ENCODE results near the gene TES.

GRCh38 chr7:116271963-116272886 is 61.9 kb downstream of the TES start:
- TF ChIP-seq ZNF274 (IDR thresholded peaks at IDR 0.05; ENCODE audit: low read depth, low read length) (no peak), YY1 (IDR thresholded peaks at IDR 0.05; ENCODE audit: insufficient read depth, insufficient read length) (no peak)

Data from NT2/D1 (cell line).